Epidermal melanocyte (primary cell): Measurements from ENCODE around the gene PCDHB5.
"Not testable (repeated sequence)": the region's sequence is repeated elsewhere in the genome, so short reads cannot be mapped to it uniquely, and the experiment has no call there.

Source experiments
- DNase-seq: peaks from one replicate; pipeline ENCODE4 v3.0.0; 2011; ENCODE audit warnings: low spot score; ENCODE audit not compliant: insufficient read length

Gene PCDHB5

DNA sequence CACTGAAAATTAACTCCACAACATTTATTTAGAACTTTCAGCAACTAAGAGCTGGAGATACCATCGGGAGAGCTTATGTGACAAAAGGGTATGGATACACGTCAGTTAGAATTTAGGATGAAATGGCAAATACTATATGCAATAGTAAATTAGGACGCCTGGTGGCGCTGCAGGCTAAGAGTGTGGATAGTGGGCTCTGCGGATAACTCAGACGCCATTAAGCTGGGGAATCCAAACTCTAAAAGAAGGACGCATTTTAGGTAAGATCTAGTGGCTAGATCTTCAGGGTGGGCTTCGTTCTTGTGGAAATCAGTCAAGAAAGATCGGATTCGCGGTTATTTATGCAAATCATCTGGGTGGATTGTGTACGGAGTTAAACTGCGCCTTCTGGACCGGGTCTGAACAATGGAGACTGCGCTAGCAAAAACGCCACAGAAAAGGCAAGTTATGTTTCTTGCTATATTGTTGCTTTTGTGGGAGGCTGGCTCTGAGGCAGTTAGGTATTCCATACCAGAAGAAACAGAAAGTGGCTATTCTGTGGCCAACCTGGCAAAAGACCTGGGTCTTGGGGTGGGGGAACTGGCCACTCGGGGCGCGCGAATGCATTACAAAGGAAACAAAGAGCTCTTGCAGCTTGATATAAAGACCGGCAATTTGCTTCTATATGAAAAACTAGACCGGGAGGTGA lies at the start of gene PCDHB5:
TSS of gene PCDHB5 (plus strand) at position 177 of the 688 bp plus-strand sequence. CDS start at position 406, 229 bp downstream.
- no peak for DNase-seq

DNA sequence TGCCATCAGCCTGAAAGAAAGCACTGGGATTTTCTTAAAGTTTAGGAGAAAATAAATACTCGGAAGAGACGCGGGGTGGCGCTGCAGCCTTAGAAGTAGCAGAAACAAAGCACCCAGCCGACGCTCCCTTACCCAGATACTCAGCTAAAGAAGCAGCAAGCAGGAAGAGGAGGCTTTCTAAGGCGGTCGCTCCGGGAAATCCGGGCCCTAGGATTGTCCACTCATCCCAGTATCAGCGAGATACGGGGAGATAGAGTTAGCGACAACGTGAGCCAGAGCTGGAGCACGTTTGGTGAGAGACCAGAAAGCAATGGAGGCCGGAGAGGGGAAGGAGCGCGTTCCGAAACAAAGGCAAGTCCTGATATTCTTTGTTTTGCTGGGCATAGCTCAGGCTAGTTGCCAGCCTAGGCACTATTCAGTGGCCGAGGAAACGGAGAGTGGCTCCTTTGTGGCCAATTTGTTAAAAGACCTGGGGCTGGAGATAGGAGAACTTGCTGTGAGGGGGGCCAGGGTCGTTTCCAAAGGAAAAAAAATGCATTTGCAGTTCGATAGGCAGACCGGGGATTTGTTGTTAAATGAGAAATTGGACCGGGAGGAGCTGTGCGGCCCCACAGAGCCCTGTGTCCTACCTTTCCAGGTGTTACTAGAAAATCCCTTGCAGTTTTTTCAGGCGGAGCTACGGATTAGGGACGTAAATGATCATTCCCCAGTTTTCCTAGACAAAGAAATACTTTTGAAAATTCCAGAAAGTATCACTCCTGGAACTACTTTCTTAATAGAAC lies 40.3 kb upstream of the PCDHB5 start, which contains the start of gene PCDHB2:
TSS of gene PCDHB2 (plus strand) at position 135 of the 782 bp plus-strand sequence. CDS start at position 311, 176 bp downstream.
- DNase-seq, result no peak

- DNase-seq, result no peak
These were observed 39.8 kb upstream of the PCDHB5 start for GRCh38 chr5:141095263-141095641.

GRCh38 chr5:141096181-141096580 lies 38.8 kb upstream of the PCDHB5 start:
- DNase-seq, result not testable (repeated sequence)

GRCh38 chr5:141096586-141096985 lies 38.4 kb upstream of the PCDHB5 start:
- DNase-seq, result not testable (repeated sequence)

- DNase-seq, result no peak
These were observed 34.7 kb upstream of the PCDHB5 start, which contains the start of gene PCDHB3 for GRCh38 chr5:141100243-141100805. TSS of gene PCDHB3 (plus strand) at chr5:141100473. CDS start at chr5:141100650, 177 bp downstream.

DNA sequence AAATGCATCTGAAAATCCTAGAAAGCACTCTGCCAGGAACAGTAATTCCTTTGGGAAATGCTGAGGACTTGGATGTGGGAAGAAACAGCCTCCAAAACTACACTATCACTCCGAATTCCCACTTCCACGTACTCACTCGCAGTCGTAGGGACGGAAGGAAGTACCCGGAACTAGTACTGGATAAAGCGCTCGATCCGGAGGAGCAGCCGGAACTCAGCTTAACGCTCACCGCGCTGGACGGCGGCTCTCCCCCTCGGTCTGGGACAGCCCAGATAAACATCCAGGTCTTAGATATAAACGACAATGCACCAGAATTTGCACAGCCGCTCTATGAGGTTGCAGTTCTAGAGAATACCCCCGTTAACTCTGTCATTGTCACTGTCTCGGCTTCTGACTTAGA lies 33.9 kb upstream of the PCDHB5 start:
- DNase-seq, result no peak

- not testable (repeated sequence) for DNase-seq
These were observed 32.9 kb upstream of the PCDHB5 start for GRCh38 chr5:141102070-141102469.

- not testable (repeated sequence) for DNase-seq
These were observed 32.5 kb upstream of the PCDHB5 start for GRCh38 chr5:141102471-141102870.

- no peak for DNase-seq
These were observed 29.7 kb upstream of the PCDHB5 start for GRCh38 chr5:141105350-141105749.

GRCh38 chr5:141119250-141119649 lies 15.8 kb upstream of the PCDHB5 start:
- no peak for DNase-seq

GRCh38 chr5:141121563-141121962 lies 13.4 kb upstream of the PCDHB5 start, which contains the start of gene PCDHB4:
TSS of gene PCDHB4 (plus strand) at chr5:141121818. CDS start at chr5:141121999, 181 bp downstream.
- DNase-seq, result no peak

GRCh38 chr5:141121985-141122384 lies 13.0 kb upstream of the PCDHB5 start:
- no peak for DNase-seq

DNA sequence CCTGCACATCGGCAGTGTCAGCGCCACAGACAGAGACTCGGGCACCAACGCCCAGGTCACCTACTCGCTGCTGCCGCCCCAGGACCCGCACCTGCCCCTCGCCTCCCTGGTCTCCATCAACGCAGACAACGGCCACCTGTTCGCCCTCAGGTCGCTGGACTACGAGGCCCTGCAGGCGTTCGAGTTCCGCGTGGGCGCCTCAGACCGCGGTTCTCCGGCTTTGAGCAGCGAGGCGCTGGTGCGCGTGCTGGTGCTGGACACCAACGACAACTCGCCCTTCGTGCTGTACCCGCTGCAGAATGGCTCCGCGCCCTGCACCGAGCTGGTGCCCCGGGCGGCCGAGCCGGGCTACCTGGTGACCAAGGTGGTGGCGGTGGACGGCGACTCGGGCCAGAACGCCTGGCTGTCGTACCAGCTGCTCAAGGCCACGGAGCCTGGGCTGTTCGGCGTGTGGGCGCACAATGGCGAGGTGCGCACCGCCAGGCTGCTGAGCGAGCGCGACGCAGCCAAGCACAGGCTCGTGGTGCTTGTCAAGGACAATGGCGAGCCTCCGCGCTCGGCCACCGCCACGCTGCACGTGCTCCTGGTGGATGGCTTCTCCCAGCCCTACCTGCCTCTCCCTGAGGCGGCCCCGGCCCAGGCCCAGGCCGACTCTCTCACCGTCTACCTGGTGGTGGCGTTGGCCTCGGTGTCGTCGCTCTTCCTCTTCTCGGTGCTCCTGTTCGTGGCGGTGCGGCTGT lies 11.4 kb upstream of the PCDHB5 start:
- DNase-seq, result not testable (repeated sequence)

DNA sequence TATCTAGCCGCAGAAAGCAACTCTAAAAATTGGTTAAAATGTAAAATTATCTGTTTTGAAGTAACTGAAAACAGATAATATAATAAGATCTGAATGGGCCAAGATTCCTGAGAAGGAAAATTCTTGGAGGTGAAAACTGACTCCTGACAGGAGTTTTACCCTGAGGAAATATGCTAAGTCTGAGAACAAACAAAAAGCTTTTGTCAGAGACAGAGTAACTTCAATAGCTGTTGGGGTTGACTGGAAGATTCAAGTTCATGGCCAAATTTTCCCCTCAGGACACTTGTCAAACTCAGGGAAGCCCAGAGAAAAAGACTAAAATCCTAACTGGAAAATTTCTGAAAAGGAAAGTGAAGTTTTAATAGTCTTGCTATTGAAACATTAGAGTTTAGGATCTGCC lies 7.7 kb upstream of the PCDHB5 start:
- no peak for DNase-seq

DNA sequence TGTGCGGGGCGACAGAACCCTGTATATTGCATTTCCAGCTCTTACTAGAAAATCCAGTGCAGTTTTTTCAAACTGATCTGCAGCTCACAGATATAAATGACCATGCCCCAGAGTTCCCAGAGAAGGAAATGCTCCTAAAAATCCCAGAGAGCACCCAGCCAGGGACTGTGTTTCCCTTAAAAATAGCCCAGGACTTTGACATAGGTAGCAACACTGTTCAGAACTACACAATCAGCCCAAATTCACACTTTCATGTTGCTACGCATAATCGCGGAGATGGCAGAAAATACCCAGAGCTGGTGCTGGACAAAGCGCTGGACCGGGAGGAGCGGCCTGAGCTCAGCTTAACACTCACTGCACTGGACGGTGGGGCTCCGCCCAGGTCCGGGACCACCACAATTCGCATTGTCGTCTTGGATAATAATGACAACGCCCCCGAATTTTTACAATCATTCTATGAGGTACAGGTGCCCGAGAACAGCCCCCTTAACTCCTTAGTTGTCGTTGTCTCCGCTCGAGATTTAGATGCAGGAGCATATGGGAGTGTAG lies 786 bp downstream of the PCDHB5 start:
- no peak for DNase-seq

GRCh38 chr5:141137346-141137745 lies 2.3 kb downstream of the PCDHB5 start:
- DNase-seq, result not testable (repeated sequence)

GRCh38 chr5:141149812-141150211 lies 14.8 kb downstream of the PCDHB5 start, which contains the start of gene PCDHB6:
TSS of gene PCDHB6 (plus strand) at chr5:141150057. CDS start at chr5:141150258, 201 bp downstream.
- no peak for DNase-seq

DNA sequence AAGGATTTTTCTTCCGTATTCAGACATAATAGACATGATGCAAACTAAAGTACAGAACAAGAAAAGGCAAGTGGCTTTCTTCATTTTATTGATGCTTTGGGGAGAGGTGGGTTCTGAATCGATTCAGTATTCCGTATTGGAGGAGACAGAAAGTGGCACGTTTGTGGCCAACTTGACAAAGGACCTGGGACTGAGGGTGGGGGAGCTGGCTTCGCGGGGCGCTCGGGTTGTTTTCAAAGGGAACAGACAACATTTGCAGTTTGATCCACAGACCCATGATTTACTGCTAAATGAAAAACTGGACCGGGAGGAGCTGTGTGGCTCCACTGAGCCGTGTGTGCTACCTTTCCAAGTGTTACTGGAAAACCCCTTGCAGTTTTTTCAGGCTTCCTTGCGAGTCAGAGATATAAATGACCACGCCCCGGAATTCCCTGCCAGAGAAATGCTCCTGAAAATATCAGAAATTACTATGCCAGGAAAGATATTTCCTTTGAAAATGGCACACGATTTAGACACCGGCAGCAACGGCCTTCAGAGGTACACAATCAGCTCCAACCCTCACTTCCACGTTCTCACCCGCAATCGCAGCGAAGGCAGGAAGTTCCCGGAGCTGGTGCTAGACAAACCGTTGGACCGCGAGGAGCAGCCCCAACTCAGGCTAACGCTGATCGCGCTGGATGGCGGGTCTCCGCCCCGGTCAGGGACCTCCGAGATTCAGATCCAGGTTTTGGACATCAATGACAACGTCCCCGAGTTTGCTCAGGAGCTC lies 15.4 kb downstream of the PCDHB5 start:
- DNase-seq, result no peak

- DNase-seq, result no peak
These were observed 16.0 kb downstream of the PCDHB5 start for GRCh38 chr5:141150993-141151325.
